GM23338 (cell line): ENCODE data around the gene RPP21. TPM values are rescaled to one million over a fixed set of nuclear protein-coding genes. Genes with fewer than 3 reads are reported as not detected.

Experiments
- ATAC-seq: fragments of 200-7000 bp; cut with Tn5 transposase; 3 replicates; pipeline ENCODE4 v1.9.1; 2020
- DNase-seq: peaks from one replicate; pipeline ENCODE4 v3.0.0-alpha.2; 2015; ENCODE audit warnings: low spot score
- H2AFZ ChIP-seq: fragments of 200-600 bp; sonication (generic); 2 replicates; pipeline ENCODE4 v1.8.0; 2016; ENCODE audit warnings: antibody characterized with exemption, mild to moderate bottlenecking, moderate library complexity
- H3F3A ChIP-seq: fragments of 200-600 bp; sonication (generic); replicated peaks from 2 replicates; pipeline ENCODE4 v1.8.0; 2017; ENCODE audit warnings: antibody characterized with exemption, mixed run types, low read depth
- H3K27ac ChIP-seq: fragments of 200-600 bp; sonication (generic); 2 replicates; pipeline ENCODE4 v1.6.1; 2016; ENCODE audit warnings: low read depth
- H3K27me3 ChIP-seq: fragments of 200-600 bp; sonication (generic); 2 replicates; pipeline ENCODE4 v1.8.0; 2016; ENCODE audit warnings: mild to moderate bottlenecking, mixed run types, moderate library complexity; ENCODE audit not compliant: insufficient read depth
- H3K36me3 ChIP-seq: fragments of 200-600 bp; sonication (generic); 2 replicates; pipeline ENCODE4 v1.8.0; 2016; ENCODE audit warnings: mild to moderate bottlenecking; ENCODE audit not compliant: insufficient read depth
- H3K4me1 ChIP-seq: fragments of 200-600 bp; sonication (generic); 2 replicates; pipeline ENCODE4 v1.8.0; 2016; ENCODE audit warnings: mild to moderate bottlenecking, moderate library complexity; ENCODE audit not compliant: insufficient read depth
- H3K4me2 ChIP-seq: fragments of 200-600 bp; sonication (generic); 2 replicates; pipeline ENCODE4 v1.7.1; 2017; ENCODE audit warnings: mixed run types
- H3K4me3 ChIP-seq: fragments of 200-600 bp; sonication (generic); 2 replicates; pipeline ENCODE4 v1.6.1; 2016; ENCODE audit warnings: mixed run types
- H3K79me2 ChIP-seq: fragments of 200-600 bp; sonication (generic); replicated peaks from 2 replicates; pipeline ENCODE4 v1.8.0; 2017; ENCODE audit warnings: mild to moderate bottlenecking; ENCODE audit not compliant: insufficient read depth
- H3K9me2 ChIP-seq: fragments of 200-600 bp; sonication (generic); 2 replicates; pipeline ENCODE4 v1.8.0; 2017; ENCODE audit not compliant: insufficient read depth
- H4K20me1 ChIP-seq: fragments of 200-600 bp; sonication (generic); replicated peaks from 2 replicates; pipeline ENCODE4 v1.8.0; 2017; ENCODE audit warnings: mild to moderate bottlenecking; ENCODE audit not compliant: insufficient read depth
- H3K27ac Mint-ChIP-seq: 2 replicates; pipeline ENCODE4 v1.8.0; 2020; ENCODE audit warnings: inconsistent platforms, mild to moderate bottlenecking, moderate library complexity, mixed read lengths
- H3K27me3 Mint-ChIP-seq: 3 replicates; pipeline ENCODE4 v1.8.0; 2022; ENCODE audit warnings: low read depth, mild to moderate bottlenecking, moderate library complexity, mixed read lengths, inconsistent platforms; ENCODE audit not compliant: insufficient read depth, poor library complexity
- H3K36me3 Mint-ChIP-seq: 3 replicates; pipeline ENCODE4 v1.8.0; 2021; ENCODE audit warnings: low read depth, mild to moderate bottlenecking, inconsistent platforms, moderate library complexity, mixed read lengths
- H3K4me1 Mint-ChIP-seq: 3 replicates; pipeline ENCODE4 v1.8.0; 2020; ENCODE audit warnings: mild to moderate bottlenecking, inconsistent platforms, mixed read lengths
- H3K4me3 Mint-ChIP-seq: 3 replicates; pipeline ENCODE4 v1.8.0; 2021; ENCODE audit warnings: moderate library complexity, mild to moderate bottlenecking, inconsistent platforms, mixed read lengths
- H3K9me3 Mint-ChIP-seq: 3 replicates; pipeline ENCODE4 v1.8.0; 2020; ENCODE audit warnings: moderate library complexity, mild to moderate bottlenecking, inconsistent platforms, mixed read lengths
- CREB1 ChIP-seq: fragments of 250-450 bp; sonication (Bioruptor Pico); IDR thresholded peaks from 2 replicates; pipeline ENCODE4 v1.5.0; 2020; ENCODE audit warnings: low read depth, mild to moderate bottlenecking, moderate library complexity
- EZH2 ChIP-seq: fragments of 200-600 bp; sonication (generic); IDR thresholded peaks from one replicate; pipeline ENCODE4 v1.8.0; 2017; ENCODE audit warnings: antibody characterized with exemption, mild to moderate bottlenecking, low read depth; ENCODE audit not compliant: unreplicated experiment
- EZH2phosphoT487 ChIP-seq: fragments of 200-600 bp; sonication (generic); IDR thresholded peaks from one replicate; pipeline ENCODE4 v1.8.1; 2018; ENCODE audit warnings: antibody characterized with exemption; ENCODE audit not compliant: unreplicated experiment
- JUNB ChIP-seq: IDR thresholded peaks from one replicate; pipeline ENCODE4 v1.6.1; 2016; ENCODE audit warnings: antibody characterized with exemption; ENCODE audit not compliant: unreplicated experiment
- NANOG ChIP-seq: IDR thresholded peaks from 2 replicates; pipeline ENCODE4 v1.6.1; 2016; ENCODE audit warnings: antibody characterized with exemption, borderline replicate concordance
- POLR2AphosphoS5 ChIP-seq: IDR thresholded peaks from 2 replicates; pipeline ENCODE4 v1.6.1; 2016; ENCODE audit warnings: antibody characterized with exemption, low read depth
- STAT1 ChIP-seq: IDR thresholded peaks from one replicate; pipeline ENCODE4 v1.6.1; 2016; ENCODE audit warnings: antibody characterized with exemption; ENCODE audit not compliant: unreplicated experiment
- ZNF114 ChIP-seq: fragments of 250-450 bp; sonication (Bioruptor Pico); IDR thresholded peaks from 2 replicates; pipeline ENCODE4 v1.5.0; 2020; ENCODE audit warnings: mild to moderate bottlenecking, moderate library complexity
- ZNF331 ChIP-seq: fragments of 250-450 bp; sonication (Bioruptor Pico); IDR thresholded peaks from 2 replicates; pipeline ENCODE4 v1.5.0; 2020; ENCODE audit warnings: low read depth, mild to moderate bottlenecking, moderate library complexity
- polyA plus RNA-seq: library from polyadenylated mRNA; unstranded; fragments of >200 nt; fragmentation: Nextera tagmentation; extraction: Ambion mirVana; gene quantifications from 2 replicates; pipeline ENCODE4 v1.2.1, GENCODE V29; 2016
- total RNA-seq: library from RNA; depleted of rRNA; stranded (reverse); fragments of >200 nt; shearing (Covaris generic); gene quantifications from 2 replicates; pipeline ENCODE4 v1.2.3, GENCODE V29; 2014
- TF ChIP-seq, protein P1 (sequence below): IDR thresholded peaks from one replicate; pipeline ENCODE4 v1.6.1; 2018; ENCODE audit warnings: antibody characterized with exemption; ENCODE audit not compliant: unreplicated experiment
- TF ChIP-seq, protein P2 (sequence below): IDR thresholded peaks from 2 replicates; pipeline ENCODE4 v1.6.1; 2016; ENCODE audit warnings: antibody characterized with exemption
- TF ChIP-seq, protein P3 (sequence below): fragments of 250-450 bp; sonication (Bioruptor Pico); IDR thresholded peaks from 2 replicates; pipeline ENCODE4 v1.5.0; 2020; ENCODE audit warnings: mild to moderate bottlenecking, moderate library complexity
- TF ChIP-seq, protein P4 (sequence below), 2 experiments: fragments of 200-600 bp in 1 of 2; sonication (generic) in 1 of 2; conservative IDR thresholded peaks; 2 replicates each; pipeline versions ENCODE4 v1.5.1 to v1.6.1; 2016 to 2017; ENCODE audit warnings: antibody characterized with exemption in 2 of 2, low read depth in 2 of 2, mild to moderate bottlenecking in 2 of 2, moderate library complexity in 1 of 2

Gene RPP21
- total and polyA plus RNA-seq, 2 experiments from 2014 or later = 63.7 to 161 TPM

DNA sequence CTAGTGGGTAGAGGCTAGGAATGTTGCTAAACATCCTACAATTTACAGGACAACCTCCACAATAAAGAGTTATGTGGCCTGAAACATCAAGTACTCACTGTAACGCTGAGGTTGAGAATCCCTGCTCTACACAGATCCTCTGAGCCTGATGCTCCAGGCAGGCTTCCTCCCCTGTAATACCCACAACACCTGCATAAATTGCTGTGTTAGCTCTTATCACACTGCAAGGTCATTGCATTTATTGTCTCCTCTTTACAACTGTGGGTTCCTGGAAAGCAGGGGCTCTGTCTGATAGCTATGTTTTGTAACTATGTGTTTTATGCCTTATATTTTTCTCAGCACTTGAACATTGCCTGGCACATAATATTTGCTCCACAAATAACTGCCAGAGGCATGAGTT is 11.6 kb downstream of the RPP21 start:
- Mint-ChIP-seq H3K27ac (no peak overlapping the region), H3K4me1 (peaks cover 2% of the 10 kb centered on the region; the same call in 1 of the 3 replicates), H3K9me3 (no peaks in the 10 kb centered on the region), H3K36me3 (no peaks in the 10 kb centered on the region), H3K4me3 (no peak overlapping the region), H3K27me3 (peaks cover 8% of the 10 kb centered on the region)
- no peaks in the 10 kb centered on the region for H3K36me3 ChIP-seq
- H2AFZ ChIP-seq = no peak overlapping the region
- no peaks in the 10 kb centered on the region for H3K9me2 ChIP-seq
- no peak overlapping the region for H3K4me3 ChIP-seq
- H3K79me2 ChIP-seq = no peaks in the 10 kb centered on the region
- TF ChIP-seq ZNF114 (CRISPR knock-in tag) (no peak), POLR2AphosphoS5 (no peak), EZH2 (no peak), ZNF331 (CRISPR knock-in tag) (no peak), JUNB (no peak), STAT1 (no peak), EZH2phosphoT487 (no peak), NANOG (no peak), CREB1 (no peak)
- TF ChIP-seq, protein P1, sequence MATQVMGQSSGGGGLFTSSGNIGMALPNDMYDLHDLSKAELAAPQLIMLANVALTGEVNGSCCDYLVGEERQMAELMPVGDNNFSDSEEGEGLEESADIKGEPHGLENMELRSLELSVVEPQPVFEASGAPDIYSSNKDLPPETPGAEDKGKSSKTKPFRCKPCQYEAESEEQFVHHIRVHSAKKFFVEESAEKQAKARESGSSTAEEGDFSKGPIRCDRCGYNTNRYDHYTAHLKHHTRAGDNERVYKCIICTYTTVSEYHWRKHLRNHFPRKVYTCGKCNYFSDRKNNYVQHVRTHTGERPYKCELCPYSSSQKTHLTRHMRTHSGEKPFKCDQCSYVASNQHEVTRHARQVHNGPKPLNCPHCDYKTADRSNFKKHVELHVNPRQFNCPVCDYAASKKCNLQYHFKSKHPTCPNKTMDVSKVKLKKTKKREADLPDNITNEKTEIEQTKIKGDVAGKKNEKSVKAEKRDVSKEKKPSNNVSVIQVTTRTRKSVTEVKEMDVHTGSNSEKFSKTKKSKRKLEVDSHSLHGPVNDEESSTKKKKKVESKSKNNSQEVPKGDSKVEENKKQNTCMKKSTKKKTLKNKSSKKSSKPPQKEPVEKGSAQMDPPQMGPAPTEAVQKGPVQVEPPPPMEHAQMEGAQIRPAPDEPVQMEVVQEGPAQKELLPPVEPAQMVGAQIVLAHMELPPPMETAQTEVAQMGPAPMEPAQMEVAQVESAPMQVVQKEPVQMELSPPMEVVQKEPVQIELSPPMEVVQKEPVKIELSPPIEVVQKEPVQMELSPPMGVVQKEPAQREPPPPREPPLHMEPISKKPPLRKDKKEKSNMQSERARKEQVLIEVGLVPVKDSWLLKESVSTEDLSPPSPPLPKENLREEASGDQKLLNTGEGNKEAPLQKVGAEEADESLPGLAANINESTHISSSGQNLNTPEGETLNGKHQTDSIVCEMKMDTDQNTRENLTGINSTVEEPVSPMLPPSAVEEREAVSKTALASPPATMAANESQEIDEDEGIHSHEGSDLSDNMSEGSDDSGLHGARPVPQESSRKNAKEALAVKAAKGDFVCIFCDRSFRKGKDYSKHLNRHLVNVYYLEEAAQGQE = no peak
- TF ChIP-seq, protein P2, sequence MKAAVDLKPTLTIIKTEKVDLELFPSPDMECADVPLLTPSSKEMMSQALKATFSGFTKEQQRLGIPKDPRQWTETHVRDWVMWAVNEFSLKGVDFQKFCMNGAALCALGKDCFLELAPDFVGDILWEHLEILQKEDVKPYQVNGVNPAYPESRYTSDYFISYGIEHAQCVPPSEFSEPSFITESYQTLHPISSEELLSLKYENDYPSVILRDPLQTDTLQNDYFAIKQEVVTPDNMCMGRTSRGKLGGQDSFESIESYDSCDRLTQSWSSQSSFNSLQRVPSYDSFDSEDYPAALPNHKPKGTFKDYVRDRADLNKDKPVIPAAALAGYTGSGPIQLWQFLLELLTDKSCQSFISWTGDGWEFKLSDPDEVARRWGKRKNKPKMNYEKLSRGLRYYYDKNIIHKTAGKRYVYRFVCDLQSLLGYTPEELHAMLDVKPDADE = no peak
- TF ChIP-seq, protein P3, sequence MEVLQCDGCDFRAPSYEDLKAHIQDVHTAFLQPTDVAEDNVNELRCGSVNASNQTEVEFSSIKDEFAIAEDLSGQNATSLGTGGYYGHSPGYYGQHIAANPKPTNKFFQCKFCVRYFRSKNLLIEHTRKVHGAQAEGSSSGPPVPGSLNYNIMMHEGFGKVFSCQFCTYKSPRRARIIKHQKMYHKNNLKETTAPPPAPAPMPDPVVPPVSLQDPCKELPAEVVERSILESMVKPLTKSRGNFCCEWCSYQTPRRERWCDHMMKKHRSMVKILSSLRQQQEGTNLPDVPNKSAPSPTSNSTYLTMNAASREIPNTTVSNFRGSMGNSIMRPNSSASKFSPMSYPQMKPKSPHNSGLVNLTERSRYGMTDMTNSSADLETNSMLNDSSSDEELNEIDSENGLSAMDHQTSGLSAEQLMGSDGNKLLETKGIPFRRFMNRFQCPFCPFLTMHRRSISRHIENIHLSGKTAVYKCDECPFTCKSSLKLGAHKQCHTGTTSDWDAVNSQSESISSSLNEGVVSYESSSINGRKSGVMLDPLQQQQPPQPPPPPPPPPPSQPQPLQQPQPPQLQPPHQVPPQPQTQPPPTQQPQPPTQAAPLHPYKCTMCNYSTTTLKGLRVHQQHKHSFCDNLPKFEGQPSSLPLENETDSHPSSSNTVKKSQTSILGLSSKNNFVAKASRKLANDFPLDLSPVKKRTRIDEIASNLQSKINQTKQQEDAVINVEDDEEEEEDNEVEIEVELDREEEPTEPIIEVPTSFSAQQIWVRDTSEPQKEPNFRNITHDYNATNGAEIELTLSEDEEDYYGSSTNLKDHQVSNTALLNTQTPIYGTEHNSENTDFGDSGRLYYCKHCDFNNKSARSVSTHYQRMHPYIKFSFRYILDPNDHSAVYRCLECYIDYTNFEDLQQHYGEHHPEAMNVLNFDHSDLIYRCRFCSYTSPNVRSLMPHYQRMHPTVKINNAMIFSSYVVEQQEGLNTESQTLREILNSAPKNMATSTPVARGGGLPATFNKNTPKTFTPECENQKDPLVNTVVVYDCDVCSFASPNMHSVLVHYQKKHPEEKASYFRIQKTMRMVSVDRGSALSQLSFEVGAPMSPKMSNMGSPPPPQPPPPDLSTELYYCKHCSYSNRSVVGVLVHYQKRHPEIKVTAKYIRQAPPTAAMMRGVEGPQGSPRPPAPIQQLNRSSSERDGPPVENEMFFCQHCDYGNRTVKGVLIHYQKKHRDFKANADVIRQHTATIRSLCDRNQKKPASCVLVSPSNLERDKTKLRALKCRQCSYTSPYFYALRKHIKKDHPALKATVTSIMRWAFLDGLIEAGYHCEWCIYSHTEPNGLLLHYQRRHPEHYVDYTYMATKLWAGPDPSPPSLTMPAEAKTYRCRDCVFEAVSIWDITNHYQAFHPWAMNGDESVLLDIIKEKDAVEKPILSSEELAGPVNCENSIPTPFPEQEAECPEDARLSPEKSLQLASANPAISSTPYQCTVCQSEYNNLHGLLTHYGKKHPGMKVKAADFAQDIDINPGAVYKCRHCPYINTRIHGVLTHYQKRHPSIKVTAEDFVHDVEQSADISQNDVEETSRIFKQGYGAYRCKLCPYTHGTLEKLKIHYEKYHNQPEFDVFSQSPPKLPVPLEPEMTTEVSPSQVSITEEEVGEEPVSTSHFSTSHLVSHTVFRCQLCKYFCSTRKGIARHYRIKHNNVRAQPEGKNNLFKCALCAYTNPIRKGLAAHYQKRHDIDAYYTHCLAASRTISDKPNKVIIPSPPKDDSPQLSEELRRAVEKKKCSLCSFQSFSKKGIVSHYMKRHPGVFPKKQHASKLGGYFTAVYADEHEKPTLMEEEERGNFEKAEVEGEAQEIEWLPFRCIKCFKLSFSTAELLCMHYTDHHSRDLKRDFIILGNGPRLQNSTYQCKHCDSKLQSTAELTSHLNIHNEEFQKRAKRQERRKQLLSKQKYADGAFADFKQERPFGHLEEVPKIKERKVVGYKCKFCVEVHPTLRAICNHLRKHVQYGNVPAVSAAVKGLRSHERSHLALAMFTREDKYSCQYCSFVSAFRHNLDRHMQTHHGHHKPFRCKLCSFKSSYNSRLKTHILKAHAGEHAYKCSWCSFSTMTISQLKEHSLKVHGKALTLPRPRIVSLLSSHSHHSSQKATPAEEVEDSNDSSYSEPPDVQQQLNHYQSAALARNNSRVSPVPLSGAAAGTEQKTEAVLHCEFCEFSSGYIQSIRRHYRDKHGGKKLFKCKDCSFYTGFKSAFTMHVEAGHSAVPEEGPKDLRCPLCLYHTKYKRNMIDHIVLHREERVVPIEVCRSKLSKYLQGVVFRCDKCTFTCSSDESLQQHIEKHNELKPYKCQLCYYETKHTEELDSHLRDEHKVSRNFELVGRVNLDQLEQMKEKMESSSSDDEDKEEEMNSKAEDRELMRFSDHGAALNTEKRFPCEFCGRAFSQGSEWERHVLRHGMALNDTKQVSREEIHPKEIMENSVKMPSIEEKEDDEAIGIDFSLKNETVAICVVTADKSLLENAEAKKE (CRISPR knock-in tag) = no peak
- TF ChIP-seq, protein P4, sequence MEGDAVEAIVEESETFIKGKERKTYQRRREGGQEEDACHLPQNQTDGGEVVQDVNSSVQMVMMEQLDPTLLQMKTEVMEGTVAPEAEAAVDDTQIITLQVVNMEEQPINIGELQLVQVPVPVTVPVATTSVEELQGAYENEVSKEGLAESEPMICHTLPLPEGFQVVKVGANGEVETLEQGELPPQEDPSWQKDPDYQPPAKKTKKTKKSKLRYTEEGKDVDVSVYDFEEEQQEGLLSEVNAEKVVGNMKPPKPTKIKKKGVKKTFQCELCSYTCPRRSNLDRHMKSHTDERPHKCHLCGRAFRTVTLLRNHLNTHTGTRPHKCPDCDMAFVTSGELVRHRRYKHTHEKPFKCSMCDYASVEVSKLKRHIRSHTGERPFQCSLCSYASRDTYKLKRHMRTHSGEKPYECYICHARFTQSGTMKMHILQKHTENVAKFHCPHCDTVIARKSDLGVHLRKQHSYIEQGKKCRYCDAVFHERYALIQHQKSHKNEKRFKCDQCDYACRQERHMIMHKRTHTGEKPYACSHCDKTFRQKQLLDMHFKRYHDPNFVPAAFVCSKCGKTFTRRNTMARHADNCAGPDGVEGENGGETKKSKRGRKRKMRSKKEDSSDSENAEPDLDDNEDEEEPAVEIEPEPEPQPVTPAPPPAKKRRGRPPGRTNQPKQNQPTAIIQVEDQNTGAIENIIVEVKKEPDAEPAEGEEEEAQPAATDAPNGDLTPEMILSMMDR (conservative IDR thresholded peaks at IDR 0.05; ENCODE audit: low read depth in 2 of 2) = no peak
- no peaks in the 10 kb centered on the region for H4K20me1 ChIP-seq
- DNase-seq = no peak
- H3K27ac ChIP-seq = no peak overlapping the region
- no peaks in the 10 kb centered on the region; the same call in 1 of the 2 replicates for H3F3A ChIP-seq
- ATAC-seq = no peak
- no peak overlapping the region for H3K4me2 ChIP-seq
- peaks cover 21% of the 10 kb centered on the region for H3K27me3 ChIP-seq
- peaks cover 7% of the 10 kb centered on the region; the same call in 1 of the 2 replicates for H3K4me1 ChIP-seq
